GM19240 (cell line): ENCODE measurements around the gene TRIM13.
"Not testable (repeated sequence)": the region's sequence is repeated elsewhere in the genome, so short reads cannot be mapped to it uniquely, and the experiment has no call there.

Source experiments
- DNase-seq: peaks from one replicate; pipeline ENCODE4 v3.0.0; 2011; ENCODE audit warnings: low spot score; ENCODE audit not compliant: insufficient read length

The TRIM13 gene

GRCh38 chr13:49996951-49997895, at the start of gene TRIM13:
TSS of gene TRIM13 (plus strand) at chr13:49997042. CDS start at chr13:50011941, 14,899 bp downstream.
- peak; percentile 37 for DNase-seq

- not testable (repeated sequence) for DNase-seq
Observed at GRCh38 chr13:49948777-49949270, 48.0 kb upstream of the TRIM13 start.

GRCh38 chr13:49951754-49952535, 44.9 kb upstream of the TRIM13 start:
- no peak for DNase-seq

GRCh38 chr13:49953560-49953959, 43.3 kb upstream of the TRIM13 start:
- no peak for DNase-seq

GRCh38 chr13:49954674-49955455, 42.0 kb upstream of the TRIM13 start:
- DNase-seq: no peak

GRCh38 chr13:49956131-49956530, 40.7 kb upstream of the TRIM13 start:
- no peak for DNase-seq

GRCh38 chr13:49958321-49958720, 38.5 kb upstream of the TRIM13 start:
- no peak for DNase-seq

- no peak for DNase-seq
Observed at GRCh38 chr13:49967456-49967855, 29.4 kb upstream of the TRIM13 start.

GRCh38 chr13:49972709-49973108, 24.1 kb upstream of the TRIM13 start:
- no peak for DNase-seq

GRCh38 chr13:49975826-49976225, 21.0 kb upstream of the TRIM13 start:
- DNase-seq: no peak

GRCh38 chr13:49976314-49977258, 20.3 kb upstream of the TRIM13 start:
- peak; percentile 61 for DNase-seq

- DNase-seq: no peak
Observed at GRCh38 chr13:49977992-49978391, 18.9 kb upstream of the TRIM13 start.

GRCh38 chr13:49980266-49980665, 16.6 kb upstream of the TRIM13 start:
- DNase-seq: no peak

- no peak for DNase-seq
Observed at GRCh38 chr13:49985129-49985528, 11.7 kb upstream of the TRIM13 start.

- DNase-seq: no peak
Observed at GRCh38 chr13:49986471-49986870, 10.4 kb upstream of the TRIM13 start.

GRCh38 chr13:49990612-49991011, 6.2 kb upstream of the TRIM13 start:
- not testable (repeated sequence) for DNase-seq

GRCh38 chr13:49993111-49993510, 3.7 kb upstream of the TRIM13 start:
- no peak for DNase-seq

GRCh38 chr13:49993666-49994065, 3.2 kb upstream of the TRIM13 start:
- no peak for DNase-seq

GRCh38 chr13:49995625-49996101, 1.2 kb upstream of the TRIM13 start:
- DNase-seq: no peak
